ENCODE results near the gene ACO2.

Gene ACO2

GRCh38 chr22:41567512-41567768 lies 98.5 kb downstream of the ACO2 start:
- no peaks in the 10 kb centered on the region for H3K9me3 ChIP-seq (ENCODE audit: insufficient read depth, low read depth, low read length)
- H2AFZ ChIP-seq (ENCODE audit: low read length): no peak overlapping the region
- H3K36me3 ChIP-seq (ENCODE audit: insufficient read depth, low read length): no peaks in the 10 kb centered on the region
- H3K27me3 ChIP-seq (ENCODE audit: insufficient read depth, low read length, poor library complexity, severe bottlenecking): no peaks in the 10 kb centered on the region
- H3F3A ChIP-seq (ENCODE audit: low read depth): no peaks in the 10 kb centered on the region
- H3K79me2 ChIP-seq (ENCODE audit: insufficient read depth, low read length): no peaks in the 10 kb centered on the region
- TF ChIP-seq CTCF (conservative IDR thresholded peaks at IDR 0.05; ENCODE audit: low read length) (no peak), EZH2phosphoT487 (IDR thresholded peaks at IDR 0.05; ENCODE audit: borderline replicate concordance) (no peak)
- no peak overlapping the region for H3K4me3 ChIP-seq (ENCODE audit: low read length, poor library complexity, severe bottlenecking)
- no peaks in the 10 kb centered on the region for H3K9me2 ChIP-seq (replicated peaks; ENCODE audit: low read depth, low read length)
- H3K9ac ChIP-seq (ENCODE audit: low read depth, low read length, poor library complexity, severe bottlenecking): no peak overlapping the region
- no peaks in the 10 kb centered on the region for H3K4me1 ChIP-seq (ENCODE audit: insufficient read depth, low read length, poor library complexity, severe bottlenecking)
- H3K4me2 ChIP-seq (ENCODE audit: low read depth, low read length, poor library complexity, severe bottlenecking): no peak overlapping the region
- no peaks in the 10 kb centered on the region for H4K20me1 ChIP-seq (ENCODE audit: insufficient read depth, low read length, poor library complexity, severe bottlenecking)

- Histone ChIP-seq H3K9ac (ENCODE audit: low read depth, low read length, poor library complexity, severe bottlenecking) (no peak overlapping the region), H3F3A (ENCODE audit: low read depth) (no peaks in the 10 kb centered on the region), H3K27me3 (ENCODE audit: insufficient read depth, low read length, poor library complexity, severe bottlenecking) (no peaks in the 10 kb centered on the region), H3K9me2 (replicated peaks; ENCODE audit: low read depth, low read length) (no peaks in the 10 kb centered on the region), H3K4me3 (ENCODE audit: low read length, poor library complexity, severe bottlenecking) (no peak overlapping the region), H3K4me2 (ENCODE audit: low read depth, low read length, poor library complexity, severe bottlenecking) (no peak overlapping the region), H2AFZ (ENCODE audit: low read length) (no peak overlapping the region), H3K9me3 (ENCODE audit: insufficient read depth, low read depth, low read length) (no peaks in the 10 kb centered on the region), H3K4me1 (ENCODE audit: insufficient read depth, low read length, poor library complexity, severe bottlenecking) (no peaks in the 10 kb centered on the region), H3K79me2 (ENCODE audit: insufficient read depth, low read length) (no peaks in the 10 kb centered on the region), H3K36me3 (ENCODE audit: insufficient read depth, low read length) (no peaks in the 10 kb centered on the region), H4K20me1 (ENCODE audit: insufficient read depth, low read length, poor library complexity, severe bottlenecking) (no peaks in the 10 kb centered on the region)
- TF ChIP-seq EZH2phosphoT487 (IDR thresholded peaks at IDR 0.05; ENCODE audit: borderline replicate concordance): no peak
- TF ChIP-seq CTCF (conservative IDR thresholded peaks at IDR 0.05; ENCODE audit: low read length): no peak
These were observed 99.9 kb downstream of the ACO2 start for GRCh38 chr22:41568811-41569210.

GRCh38 chr22:41570221-41570620 lies 101.3 kb downstream of the ACO2 start:
- H3K9me3 ChIP-seq (ENCODE audit: insufficient read depth, low read depth, low read length): no peaks in the 10 kb centered on the region
- H3K27me3 ChIP-seq (ENCODE audit: insufficient read depth, low read length, poor library complexity, severe bottlenecking): no peaks in the 10 kb centered on the region
- H3K4me3 ChIP-seq (ENCODE audit: low read length, poor library complexity, severe bottlenecking): no peak overlapping the region
- H3K4me2 ChIP-seq (ENCODE audit: low read depth, low read length, poor library complexity, severe bottlenecking): no peak overlapping the region
- no peaks in the 10 kb centered on the region for H3K9me2 ChIP-seq (replicated peaks; ENCODE audit: low read depth, low read length)
- H4K20me1 ChIP-seq (ENCODE audit: insufficient read depth, low read length, poor library complexity, severe bottlenecking): no peaks in the 10 kb centered on the region
- H3K79me2 ChIP-seq (ENCODE audit: insufficient read depth, low read length): no peaks in the 10 kb centered on the region
- H3K9ac ChIP-seq (ENCODE audit: low read depth, low read length, poor library complexity, severe bottlenecking): no peak overlapping the region
- H3K4me1 ChIP-seq (ENCODE audit: insufficient read depth, low read length, poor library complexity, severe bottlenecking): no peaks in the 10 kb centered on the region
- no peak overlapping the region for H2AFZ ChIP-seq (ENCODE audit: low read length)
- no peak for TF ChIP-seq EZH2phosphoT487 (IDR thresholded peaks at IDR 0.05; ENCODE audit: borderline replicate concordance)
- no peak for TF ChIP-seq CTCF (conservative IDR thresholded peaks at IDR 0.05; ENCODE audit: low read length)
- H3K36me3 ChIP-seq (ENCODE audit: insufficient read depth, low read length): no peaks in the 10 kb centered on the region
- H3F3A ChIP-seq (ENCODE audit: low read depth): no peaks in the 10 kb centered on the region
